CD4-positive, alpha-beta T cell (primary cell): ENCODE results near the gene ABCB9. TPM values are rescaled to one million over a fixed set of nuclear protein-coding genes. Genes with fewer than 3 reads are reported as not detected.

ENCODE experiments used
- ATAC-seq: fragments of 200-7000 bp; cut with Tn5 transposase; one replicate; pipeline ENCODE4 v1.10.0; 2022; ENCODE audit warnings: mild to moderate bottlenecking; ENCODE audit not compliant: poor library complexity
- CTCF ChIA-PET: fragments of 350-600 bp; sonication (Branson Sonifier 250); formaldehyde crosslinking; loops from one replicate; lab custom pipeline; 2021; ENCODE audit warnings: antibody characterized with exemption, inconsistent platforms; lab: Charles Lee
- POLR2A ChIA-PET: fragments of 350-600 bp; sonication (Branson Sonifier 250); formaldehyde crosslinking; loops from one replicate; lab custom pipeline; 2021; ENCODE audit warnings: antibody characterized with exemption, inconsistent platforms; lab: Charles Lee
- DNase-seq, 14 experiments: peaks; one replicate each; pipeline ENCODE4 v3.0.0-alpha.2; 2013 to 2020; ENCODE audit warnings: mixed read lengths in 2 of 14
- H3K27ac ChIP-seq, 2 donors: one replicate each; pipeline versions ENCODE4 v1.5.1 to v1.7.0; 2013; ENCODE audit warnings: low read length in 2 of 2, low read depth in 1 of 2, mild to moderate bottlenecking in 1 of 2
- H3K27me3 ChIP-seq, 2 experiments: 1 replicate in 1 of 2; 2 replicates in 1 of 2; pipeline versions ENCODE4 v1.6.1 to v1.7.0; 2013; ENCODE audit warnings: low read length in 2 of 2, control low read depth in 1 of 2, mild to moderate bottlenecking in 1 of 2, moderate library complexity in 1 of 2; ENCODE audit not compliant: insufficient read depth in 2 of 2, control insufficient read depth in 1 of 2
- H3K36me3 ChIP-seq: one replicate; pipeline ENCODE4 v1.6.1; 2013; ENCODE audit warnings: low read length, control low read depth; ENCODE audit not compliant: insufficient read depth
- H3K4me1 ChIP-seq: one replicate; pipeline ENCODE4 v1.6.1; 2013; ENCODE audit warnings: low read length, control low read depth; ENCODE audit not compliant: insufficient read depth
- H3K4me3 ChIP-seq: one replicate; pipeline ENCODE4 v1.5.1; 2013; ENCODE audit warnings: mild to moderate bottlenecking, low read length, moderate library complexity
- H3K9me3 ChIP-seq, 2 experiments: 1 replicate in 1 of 2; 2 replicates in 1 of 2; pipeline versions ENCODE4 v1.6.1 to v1.7.0; 2013; ENCODE audit warnings: low read length in 2 of 2, mild to moderate bottlenecking in 2 of 2, control low read depth in 1 of 2, moderate library complexity in 1 of 2; ENCODE audit not compliant: control insufficient read depth in 1 of 2, insufficient read depth in 1 of 2
- H3K27ac Mint-ChIP-seq: one replicate; pipeline ENCODE4 v1.8.0; 2020; ENCODE audit warnings: mixed read lengths
- H3K27me3 Mint-ChIP-seq: one replicate; pipeline ENCODE4 v1.8.0; 2021; ENCODE audit warnings: mixed read lengths
- H3K36me3 Mint-ChIP-seq: one replicate; pipeline ENCODE4 v1.8.0; 2021; ENCODE audit warnings: low read depth, mixed read lengths
- H3K4me1 Mint-ChIP-seq: one replicate; pipeline ENCODE4 v1.8.0; 2021; ENCODE audit warnings: low read depth, mixed read lengths
- H3K4me3 Mint-ChIP-seq: one replicate; pipeline ENCODE4 v1.8.0; 2020; ENCODE audit warnings: mild to moderate bottlenecking, mixed read lengths
- H3K9me3 Mint-ChIP-seq: one replicate; pipeline ENCODE4 v1.8.0; 2020; ENCODE audit warnings: mixed read lengths
- CTCF ChIP-seq: fragments of 200-600 bp; IDR thresholded peaks from one replicate; pipeline ENCODE4 v1.8.0; 2022; ENCODE audit warnings: antibody characterized with exemption, mild to moderate bottlenecking
- intact Hi-C, 2 experiments: fragments of 100-400 bp; cut with DNase I in 1 of 2; cut with micrococcal nuclease in 1 of 2; formaldehyde crosslinking; loops; one replicate each; pipeline versions ENCODE4 v1.15.1 to v1.9.0; 2023 to 2025; cut with DNase I, micrococcal nuclease
- microRNA-seq: library from miRNA; unstranded; fragments of <30 nt; microRNA quantifications from one replicate; pipeline ENCODE4 v1.2.0, GENCODE V29; 2021; ENCODE audit warnings: borderline microRNAs expressed, borderline replicate concordance
- total RNA-seq, 174 experiments: library from RNA in 2 of 174; stranded (reverse) in 2 of 174; gene quantifications; one replicate each; pipeline ENCODE4 v1.2.3 and lab custom pipeline; 2021 to 2026

ABCB9 gene
- total RNA-seq, 2 experiments from 2014 or later, result 5.4 to 6.2 TPM

- Histone ChIP-seq H3K27ac (no peak overlapping the region), H3K36me3 (no peaks in the 10 kb centered on the region)
- CTCF ChIA-PET, result interaction anchor here (1.0 to 1.8 kb wide), 5 partner anchors 8 to 72 kb away, joined by 3 to 6 read pairs (median 4); no protein-coding TSS in a partner anchor
Observed at GRCh38 chr12:122880668-122881067, 85.6 kb downstream of the ABCB9 start.

GRCh38 chr12:122880155-122880667, 86.1 kb downstream of the ABCB9 start:
- no peaks in the 10 kb centered on the region for H3K9me3 ChIP-seq
- Mint-ChIP-seq H3K27me3 (no peaks in the 10 kb centered on the region), H3K4me3 (peak overlapping the region; percentile 50), H3K9me3 (no peaks in the 10 kb centered on the region), H3K4me1 (peaks cover 99% of the 10 kb centered on the region), H3K36me3 (peaks cover 16% of the 10 kb centered on the region), H3K27ac (peak overlapping the region; percentile 75)
- H3K4me3 ChIP-seq, result no peak overlapping the region
- H3K36me3 ChIP-seq, result no peaks in the 10 kb centered on the region
- CTCF ChIA-PET, result interaction anchor here (1.0 to 1.8 kb wide), 5 partner anchors 8 to 73 kb away, joined by 3 to 6 read pairs (median 4); no protein-coding TSS in a partner anchor
- intact Hi-C loops, result loop anchor here in 1 of 2 experiments (2.0 kb wide), 1 partner anchor 19 kb away; no protein-coding TSS in a partner anchor
- ATAC-seq (no peak), DNase-seq (peak in 1 of 14 experiments; percentile 7)
- H3K27ac ChIP-seq, result no peak overlapping the region
- POLR2A ChIA-PET, result interaction anchor here (1.7 to 3.8 kb wide), 4 partner anchors 8 to 43 kb away, joined by 5 to 35 read pairs (median 6); partner anchors contain the start of gene VPS37B
- H3K4me1 ChIP-seq, result peaks cover 65% of the 10 kb centered on the region
- TF ChIP-seq CTCF, result no peak
- H3K27me3 ChIP-seq, result no peaks in the 10 kb centered on the region

More at GRCh38 chr12:122880668-122881067, 85.6 kb downstream of the ABCB9 start:
- DNase-seq (peak in 3 of 14 experiments; percentile 46 to 62 (median 54)), ATAC-seq (peak; percentile 50)
- H3K9me3 Mint-ChIP-seq, result no peaks in the 10 kb centered on the region
- no peak for TF ChIP-seq CTCF
- H3K4me3 ChIP-seq, result no peak overlapping the region
- peaks cover 94% of the 10 kb centered on the region for H3K4me1 Mint-ChIP-seq
- peak overlapping the region; percentile 75 for H3K27ac Mint-ChIP-seq
- H3K27me3 Mint-ChIP-seq, result no peaks in the 10 kb centered on the region
- peaks cover 61% of the 10 kb centered on the region for H3K4me1 ChIP-seq
- H3K9me3 ChIP-seq, result no peaks in the 10 kb centered on the region
- intact Hi-C loops, result loop anchor here in 1 of 2 experiments (2.0 kb wide), 1 partner anchor 18 kb away; no protein-coding TSS in a partner anchor
- peak overlapping the region; percentile 50 for H3K4me3 Mint-ChIP-seq
- H3K27me3 ChIP-seq, result no peaks in the 10 kb centered on the region
- POLR2A ChIA-PET, result interaction anchor here (1.3 to 3.8 kb wide), 4 partner anchors 9 to 65 kb away, joined by 3 to 35 read pairs (median 6); partner anchors contain the start of gene VPS37B
- peaks cover 16% of the 10 kb centered on the region for H3K36me3 Mint-ChIP-seq

Small RNAs within 50 kb of the gene (microRNA-seq; reads per million reads assigned to microRNA genes)
- not detected for gene MIR4304

Other genes with a start within 250 kb of the ABCB9 start
- gene HCAR3, start 249.7 kb downstream of the ABCB9 start, total RNA-seq, result under 1 TPM; 0.33 to 0.39 TPM
- gene HCAR1, start 235.6 kb downstream of the ABCB9 start, total RNA-seq, result under 1 TPM in 1 of 2 experiments, not detected in 1; 0.05 TPM
- gene DENR, start 213.6 kb downstream of the ABCB9 start, total RNA-seq, result 10 to 100 TPM; 29.9 to 31.1 TPM
- gene CCDC62, start 191.9 kb downstream of the ABCB9 start, total RNA-seq, result 1 to 10 TPM; 1.0 to 1.4 TPM
- 100 to 1,000 TPM; 184 to 185 TPM for gene HIP1R, start 131.0 kb downstream of the ABCB9 start, total RNA-seq
- gene VPS37B, start 70.3 kb downstream of the ABCB9 start, total RNA-seq, result 100 to 1,000 TPM in 1 of 2 experiments, 10 to 100 TPM in 1; 97.7 to 104 TPM
- gene OGFOD2, start 8.8 kb upstream of the ABCB9 start, total RNA-seq, result 10 to 100 TPM; 12.0 to 14.9 TPM
- 100 to 1,000 TPM; 140 to 142 TPM for gene ARL6IP4, start 14.2 kb upstream of the ABCB9 start, total RNA-seq
- gene PITPNM2, start 184.6 kb upstream of the ABCB9 start, total RNA-seq, result 10 to 100 TPM; 37.3 to 38.3 TPM